ENCODE measurements around the gene DNAH2.

Gene DNAH2

GRCh38 chr17:7716901-7717755 lies at the start of gene DNAH2:
TSS of gene DNAH2 (plus strand) at chr17:7717744. CDS start at chr17:7719735, 1,991 bp downstream.
- FAIRE-seq, result no peak

- FAIRE-seq, result no peak
Measured at GRCh38 chr17:7668482-7668881, 49.1 kb upstream of the DNAH2 start.

- no peak for FAIRE-seq
Measured at GRCh38 chr17:7673239-7673638, 44.3 kb upstream of the DNAH2 start.

- FAIRE-seq, result no peak
Measured at GRCh38 chr17:7674934-7675333, 42.6 kb upstream of the DNAH2 start.

- no peak for FAIRE-seq
Measured at GRCh38 chr17:7676533-7676932, 41.0 kb upstream of the DNAH2 start.

- no peak for FAIRE-seq
Measured at GRCh38 chr17:7677388-7678067, 40.0 kb upstream of the DNAH2 start.

- no peak for FAIRE-seq
Measured at GRCh38 chr17:7684851-7685532, 32.6 kb upstream of the DNAH2 start.

GRCh38 chr17:7685533-7686221 lies 31.9 kb upstream of the DNAH2 start:
- FAIRE-seq, result no peak

- FAIRE-seq, result no peak
Measured at GRCh38 chr17:7686222-7687071, 31.1 kb upstream of the DNAH2 start.

GRCh38 chr17:7687072-7687907 lies 30.3 kb upstream of the DNAH2 start, which contains the start of gene TP53:
TSS of gene TP53 (minus strand) at chr17:7687490. CDS start at chr17:7676594, 10,896 bp downstream.
- no peak for FAIRE-seq

GRCh38 chr17:7687908-7688807 lies 29.4 kb upstream of the DNAH2 start, which contains the start of gene WRAP53:
TSS of gene WRAP53 (plus strand) at chr17:7688477. CDS start at chr17:7688649, 172 bp downstream.
- FAIRE-seq, result peak; percentile 78

GRCh38 chr17:7688808-7689316 lies 28.7 kb upstream of the DNAH2 start:
- no peak for FAIRE-seq

GRCh38 chr17:7695586-7695985 lies 22.0 kb upstream of the DNAH2 start:
- no peak for FAIRE-seq

GRCh38 chr17:7697828-7698588 lies 19.5 kb upstream of the DNAH2 start:
- FAIRE-seq, result no peak

- FAIRE-seq, result no peak
Measured at GRCh38 chr17:7700510-7700909, 17.0 kb upstream of the DNAH2 start.

GRCh38 chr17:7701681-7702080 lies 15.9 kb upstream of the DNAH2 start:
- FAIRE-seq, result no peak

- no peak for FAIRE-seq
Measured at GRCh38 chr17:7702776-7703175, 14.8 kb upstream of the DNAH2 start.
